NCI-H748 (cell line): ENCODE measurements around the gene DNAL1.

Experiments used
- DNase-seq: peaks from one replicate; lab custom pipeline; 2025; ENCODE audit not compliant: unreplicated experiment; lab: John Stamatoyannopoulos, UW

The DNAL1 gene

GRCh38 chr14:73741876-73742519, 97.2 kb downstream of the DNAL1 start:
- DNase-seq = no peak

GRCh38 chr14:73742520-73743238, 97.9 kb downstream of the DNAL1 start:
- no peak for DNase-seq

- no peak for DNase-seq
Measured at GRCh38 chr14:73743431-73743931, 98.7 kb downstream of the DNAL1 start.

GRCh38 chr14:73744175-73744867, 99.5 kb downstream of the DNAL1 start:
- no peak for DNase-seq

- no peak for DNase-seq
Measured at GRCh38 chr14:73744874-73745529, 100.2 kb downstream of the DNAL1 start.

GRCh38 chr14:73745571-73746519, 101.1 kb downstream of the DNAL1 start:
- no peak for DNase-seq

- no peak for DNase-seq
Measured at GRCh38 chr14:73746520-73747378, 102.0 kb downstream of the DNAL1 start.

- no peak for DNase-seq
Measured at GRCh38 chr14:73747379-73748211, 102.8 kb downstream of the DNAL1 start.

- no peak for DNase-seq
Measured at GRCh38 chr14:73748858-73749357, 104.1 kb downstream of the DNAL1 start.

- DNase-seq = no peak
Measured at GRCh38 chr14:73749706-73750530, 105.1 kb downstream of the DNAL1 start.

GRCh38 chr14:73750531-73750901, 105.7 kb downstream of the DNAL1 start:
- no peak for DNase-seq

GRCh38 chr14:73751157-73751691, 106.4 kb downstream of the DNAL1 start:
- DNase-seq = no peak

GRCh38 chr14:73752297-73752992, 107.7 kb downstream of the DNAL1 start:
- DNase-seq = no peak
